ENCODE results near the gene CPNE7.

DNA sequence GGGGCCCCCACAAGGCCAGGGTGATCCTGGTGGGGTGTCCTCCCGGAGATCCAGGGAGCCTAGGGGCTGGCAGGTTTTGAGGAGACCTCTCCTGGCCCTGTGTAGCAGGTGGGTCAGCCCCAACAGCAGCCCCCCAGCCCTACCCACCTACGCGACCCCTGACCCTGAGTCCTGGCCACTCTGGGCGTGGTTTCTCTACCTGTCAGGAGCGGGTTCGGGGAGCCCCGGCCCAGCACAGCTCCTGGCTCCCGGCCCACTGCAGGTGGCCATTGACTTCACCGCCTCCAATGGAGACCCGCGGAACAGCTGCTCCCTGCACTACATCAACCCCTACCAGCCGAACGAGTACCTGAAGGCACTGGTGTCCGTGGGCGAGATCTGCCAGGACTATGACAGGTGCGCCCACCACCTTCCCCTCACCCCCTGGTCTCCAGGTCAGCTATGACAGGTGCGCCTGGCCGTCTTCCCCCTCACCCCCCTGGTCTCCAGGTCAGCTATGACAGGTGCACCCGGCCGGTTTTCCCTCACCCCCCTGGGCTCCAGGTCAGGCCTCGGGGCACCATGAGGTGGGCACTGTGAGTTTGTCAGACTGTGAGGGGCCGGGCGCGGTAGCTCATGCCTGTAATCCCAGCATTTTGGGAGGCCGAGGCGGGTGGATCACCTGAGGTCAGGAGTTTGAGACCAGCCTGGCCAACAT lies 13.0 kb downstream of the CPNE7 start:
- no peak for TF ChIP-seq GATA3 (IDR thresholded peaks at IDR 0.05; ENCODE audit: low read depth, low read length)
- no peak for TF ChIP-seq GATA2 (IDR thresholded peaks at IDR 0.05; ENCODE audit: low read depth, low read length)
